Stimulated activated naive B cell treated with anti-CD40 and anti-IgM and Interleukin-4, amounts not matched to agents 10 μg/mL and 1 μg/mL and 100 μg/mL, for 72 hours (primary cell): Measurements from ENCODE around the gene LRCH1.

ENCODE experiments used
- ATAC-seq, 2 donors: fragments of 150-1000 bp; cut with Tn5 transposase; replicated peaks; 2 replicates each; pipeline ENCODE4 v1.10.0; 2021; ENCODE audit warnings: moderate library complexity in 1 of 2
- DNase-seq: peaks from one replicate; pipeline ENCODE4 v3.0.0; 2021
- H3K27ac Mint-ChIP-seq: one replicate; pipeline ENCODE4 v1.8.0; 2022; ENCODE audit warnings: mild to moderate bottlenecking, mixed read lengths
- H3K27me3 Mint-ChIP-seq, 2 donors: one replicate each; pipeline ENCODE4 v1.8.0; 2022; ENCODE audit warnings: mixed read lengths in 2 of 2
- H3K36me3 Mint-ChIP-seq, 2 donors: one replicate each; pipeline ENCODE4 v1.8.0; 2022; ENCODE audit warnings: mixed read lengths in 2 of 2, mild to moderate bottlenecking in 1 of 2
- H3K4me1 Mint-ChIP-seq, 2 donors: one replicate each; pipeline ENCODE4 v1.8.0; 2022; ENCODE audit warnings: mixed read lengths in 2 of 2, mild to moderate bottlenecking in 1 of 2
- H3K4me3 Mint-ChIP-seq, 2 donors: one replicate each; pipeline ENCODE4 v1.8.0; 2022; ENCODE audit warnings: mild to moderate bottlenecking in 2 of 2, mixed read lengths in 2 of 2, moderate library complexity in 1 of 2
- H3K9me3 Mint-ChIP-seq, 2 donors: one replicate each; pipeline ENCODE4 v1.8.0; 2022; ENCODE audit warnings: mixed read lengths in 2 of 2, mild to moderate bottlenecking in 1 of 2

Gene LRCH1

GRCh38 chr13:46546084-46546768 is 6.7 kb upstream of the LRCH1 start:
- Mint-ChIP-seq H3K9me3 (no peaks in the 10 kb centered on the region), H3K36me3 (no peaks in the 10 kb centered on the region), H3K4me1 (peaks cover 3 to 8% of the 10 kb centered on the region in 2 donors), H3K27ac (no peak overlapping the region), H3K4me3 (no peak overlapping the region), H3K27me3 (no peaks in the 10 kb centered on the region)
- no peak for DNase-seq
- no peak for ATAC-seq

GRCh38 chr13:46550822-46551221 is 2.1 kb upstream of the LRCH1 start:
- ATAC-seq (no peak), DNase-seq (no peak)
- Mint-ChIP-seq H3K9me3 (no peaks in the 10 kb centered on the region), H3K36me3 (no peaks in the 10 kb centered on the region), H3K27ac (no peak overlapping the region), H3K4me1 (peaks cover 15 to 28% of the 10 kb centered on the region in 2 donors), H3K4me3 (no peak overlapping the region), H3K27me3 (no peaks in the 10 kb centered on the region)

- DNase-seq (peak; percentile 24), ATAC-seq (no peak)
- H3K27me3 Mint-ChIP-seq, result no peaks in the 10 kb centered on the region
- H3K36me3 Mint-ChIP-seq, result no peaks in the 10 kb centered on the region
- no peak overlapping the region for H3K27ac Mint-ChIP-seq
- H3K4me1 Mint-ChIP-seq, result peaks cover 16 to 37% of the 10 kb centered on the region in 2 donors
- H3K9me3 Mint-ChIP-seq, result no peaks in the 10 kb centered on the region
- H3K4me3 Mint-ChIP-seq, result peak overlapping the region; percentile 98 to 99
Observed at GRCh38 chr13:46551410-46552302, 1.3 kb upstream of the LRCH1 start.

- H3K36me3 Mint-ChIP-seq, result no peaks in the 10 kb centered on the region
- H3K4me1 Mint-ChIP-seq, result peaks cover 20 to 43% of the 10 kb centered on the region in 2 donors
- H3K4me3 Mint-ChIP-seq, result peak overlapping the region; percentile 98 to 99
- no peaks in the 10 kb centered on the region for H3K27me3 Mint-ChIP-seq
- DNase-seq (no peak), ATAC-seq (no peak)
- H3K9me3 Mint-ChIP-seq, result no peaks in the 10 kb centered on the region
- peak overlapping the region; percentile 96 for H3K27ac Mint-ChIP-seq
Observed at GRCh38 chr13:46552303-46552682, 677 bp upstream of the LRCH1 start.

GRCh38 chr13:46553521-46553885 is 533 bp downstream of the LRCH1 start:
- ATAC-seq (peak; percentile 22 to 25), DNase-seq (no peak)
- no peaks in the 10 kb centered on the region for H3K27me3 Mint-ChIP-seq
- peak overlapping the region; percentile 96 for H3K27ac Mint-ChIP-seq
- no peaks in the 10 kb centered on the region for H3K9me3 Mint-ChIP-seq
- peaks cover 25 to 54% of the 10 kb centered on the region in 2 donors for H3K4me1 Mint-ChIP-seq
- H3K4me3 Mint-ChIP-seq, result peak overlapping the region; percentile 98 to 99
- H3K36me3 Mint-ChIP-seq, result peaks cover 0 to 5% of the 10 kb centered on the region in 2 donors

- H3K27ac Mint-ChIP-seq, result peak overlapping the region; percentile 96
- H3K36me3 Mint-ChIP-seq, result peaks cover 0 to 5% of the 10 kb centered on the region in 2 donors
- no peaks in the 10 kb centered on the region for H3K9me3 Mint-ChIP-seq
- H3K4me3 Mint-ChIP-seq, result peak overlapping the region; percentile 98 to 99
- DNase-seq (peak; percentile 70), ATAC-seq (peak; percentile 68 to 74)
- no peaks in the 10 kb centered on the region for H3K27me3 Mint-ChIP-seq
- H3K4me1 Mint-ChIP-seq, result peaks cover 26 to 54% of the 10 kb centered on the region in 2 donors
Observed at GRCh38 chr13:46553886-46554858, 1.2 kb downstream of the LRCH1 start.

GRCh38 chr13:46554951-46555350 is 2.0 kb downstream of the LRCH1 start:
- Mint-ChIP-seq H3K4me3 (peak overlapping the region; percentile 98 to 99), H3K4me1 (peaks cover 26 to 54% of the 10 kb centered on the region in 2 donors), H3K27me3 (no peaks in the 10 kb centered on the region), H3K27ac (peak overlapping the region; percentile 96), H3K9me3 (no peaks in the 10 kb centered on the region), H3K36me3 (peaks cover 0 to 5% of the 10 kb centered on the region in 2 donors)
- no peak for DNase-seq
- ATAC-seq, result no peak

GRCh38 chr13:46555722-46556417 is 2.9 kb downstream of the LRCH1 start:
- Mint-ChIP-seq H3K27ac (no peak overlapping the region), H3K9me3 (no peaks in the 10 kb centered on the region), H3K36me3 (peaks cover 0 to 5% of the 10 kb centered on the region in 2 donors), H3K4me3 (peak overlapping the region; percentile 98 to 99), H3K4me1 (peaks cover 26 to 54% of the 10 kb centered on the region in 2 donors), H3K27me3 (no peaks in the 10 kb centered on the region)
- DNase-seq (no peak), ATAC-seq (no peak)

- DNase-seq (no peak), ATAC-seq (no peak)
- Mint-ChIP-seq H3K4me3 (no peak overlapping the region), H3K36me3 (peaks cover 0 to 5% of the 10 kb centered on the region in 2 donors), H3K4me1 (peaks cover 26 to 54% of the 10 kb centered on the region in 2 donors), H3K9me3 (no peaks in the 10 kb centered on the region), H3K27ac (no peak overlapping the region), H3K27me3 (no peaks in the 10 kb centered on the region)
Observed at GRCh38 chr13:46556418-46556779, 3.4 kb downstream of the LRCH1 start.

- no peak overlapping the region for H3K27ac Mint-ChIP-seq
- peaks cover 2 to 5% of the 10 kb centered on the region in 2 donors for H3K36me3 Mint-ChIP-seq
- H3K9me3 Mint-ChIP-seq, result no peaks in the 10 kb centered on the region
- DNase-seq, result no peak
- H3K4me3 Mint-ChIP-seq, result no peak overlapping the region
- H3K4me1 Mint-ChIP-seq, result peaks cover 20 to 47% of the 10 kb centered on the region in 2 donors
- no peak for ATAC-seq
- H3K27me3 Mint-ChIP-seq, result no peaks in the 10 kb centered on the region
Observed at GRCh38 chr13:46559272-46559805, 6.4 kb downstream of the LRCH1 start.

- H3K27me3 Mint-ChIP-seq, result no peaks in the 10 kb centered on the region
- H3K4me3 Mint-ChIP-seq, result no peak overlapping the region
Observed at GRCh38 chr13:46560778-46561177, 7.8 kb downstream of the LRCH1 start.

GRCh38 chr13:46561286-46561685 is 8.3 kb downstream of the LRCH1 start:
- no peaks in the 10 kb centered on the region for H3K27me3 Mint-ChIP-seq
- no peak for ATAC-seq
- DNase-seq, result no peak

More at GRCh38 chr13:46560778-46561177, 7.8 kb downstream of the LRCH1 start:
- Mint-ChIP-seq H3K36me3 (peaks cover 2 to 5% of the 10 kb centered on the region in 2 donors), H3K9me3 (no peaks in the 10 kb centered on the region), H3K4me1 (peaks cover 18 to 48% of the 10 kb centered on the region in 2 donors), H3K27ac (no peak overlapping the region)
- DNase-seq (no peak), ATAC-seq (no peak)

GRCh38 chr13:46561691-46562090 is 8.7 kb downstream of the LRCH1 start:
- peaks cover 23 to 48% of the 10 kb centered on the region in 2 donors for H3K4me1 Mint-ChIP-seq
- no peaks in the 10 kb centered on the region for H3K27me3 Mint-ChIP-seq
- peaks cover 2 to 5% of the 10 kb centered on the region in 2 donors for H3K36me3 Mint-ChIP-seq

More at GRCh38 chr13:46561286-46561685, 8.3 kb downstream of the LRCH1 start:
- no peak overlapping the region for H3K27ac Mint-ChIP-seq
- peaks cover 2 to 5% of the 10 kb centered on the region in 2 donors for H3K36me3 Mint-ChIP-seq
- no peak overlapping the region for H3K4me3 Mint-ChIP-seq
- peaks cover 20 to 48% of the 10 kb centered on the region in 2 donors for H3K4me1 Mint-ChIP-seq
- H3K9me3 Mint-ChIP-seq, result no peaks in the 10 kb centered on the region

More at GRCh38 chr13:46561691-46562090, 8.7 kb downstream of the LRCH1 start:
- H3K9me3 Mint-ChIP-seq, result no peaks in the 10 kb centered on the region
- H3K4me3 Mint-ChIP-seq, result no peak overlapping the region
- no peak for DNase-seq
- no peak for ATAC-seq
- H3K27ac Mint-ChIP-seq, result no peak overlapping the region
